Caki2 (cell line): ENCODE measurements around the gene PIWIL1. TPM values are rescaled to one million over a fixed set of nuclear protein-coding genes. Genes with fewer than 3 reads are reported as not detected.

Source experiments
- DNase-seq: peaks from one replicate; pipeline ENCODE4 v3.0.0-alpha.2; 2015; ENCODE audit warnings: low read depth
- in situ Hi-C: cut with HindIII; loops from 2 replicates; pipeline ENCODE4 v1.10.0; 2016; ENCODE audit warnings: low sequenced_read_pairs, low pct_unique_long_range_greater_than_20kb, mixed read lengths
- total RNA-seq: library from RNA; depleted of rRNA; stranded (reverse); fragments of >200 nt; shearing (Covaris generic); gene quantifications from 2 replicates; pipeline ENCODE4 v1.2.3, GENCODE V29; 2014; ENCODE audit warnings: low replicate concordance

Gene PIWIL1
- total RNA-seq, 1 experiment from 2014 or later: not detected

GRCh38 chr12:130334937-130335336 lies 2.8 kb upstream of the PIWIL1 start:
- in situ Hi-C loops: no loop called here

GRCh38 chr12:130335517-130336392 lies 1.9 kb upstream of the PIWIL1 start:
- peak; percentile 33 for DNase-seq
- in situ Hi-C loops: no loop called here

More at GRCh38 chr12:130334937-130335336, 2.8 kb upstream of the PIWIL1 start:
- no peak for DNase-seq

- in situ Hi-C loops: no loop called here
- no peak for DNase-seq
Measured at GRCh38 chr12:130336723-130337487, 782 bp upstream of the PIWIL1 start.

GRCh38 chr12:130338794-130339601 lies 1.3 kb downstream of the PIWIL1 start:
- no peak for DNase-seq
- in situ Hi-C loops: no loop called here

- in situ Hi-C loops: no loop called here
- DNase-seq: peak; percentile 39
Measured at GRCh38 chr12:130339951-130340350, 2.3 kb downstream of the PIWIL1 start.

GRCh38 chr12:130342442-130342841 lies 4.8 kb downstream of the PIWIL1 start:
- in situ Hi-C loops: no loop called here
- DNase-seq: no peak

- no peak for DNase-seq
- in situ Hi-C loops: no loop called here
Measured at GRCh38 chr12:130342842-130343241, 5.2 kb downstream of the PIWIL1 start.

GRCh38 chr12:130344529-130344928 lies 6.8 kb downstream of the PIWIL1 start:
- no peak for DNase-seq
- in situ Hi-C loops: no loop called here

GRCh38 chr12:130345292-130345691 lies 7.6 kb downstream of the PIWIL1 start:
- in situ Hi-C loops: no loop called here
- DNase-seq: no peak

- DNase-seq: no peak
- in situ Hi-C loops: no loop called here
Measured at GRCh38 chr12:130347588-130347987, 9.9 kb downstream of the PIWIL1 start.

- in situ Hi-C loops: no loop called here
- no peak for DNase-seq
Measured at GRCh38 chr12:130350715-130351114, 13.0 kb downstream of the PIWIL1 start.

- in situ Hi-C loops: no loop called here
- no peak for DNase-seq
Measured at GRCh38 chr12:130351326-130351725, 13.6 kb downstream of the PIWIL1 start.

- in situ Hi-C loops: no loop called here
- DNase-seq: no peak
Measured at GRCh38 chr12:130353081-130353480, 15.4 kb downstream of the PIWIL1 start.

GRCh38 chr12:130354407-130354806 lies 16.7 kb downstream of the PIWIL1 start:
- DNase-seq: no peak
- in situ Hi-C loops: no loop called here

- no peak for DNase-seq
- in situ Hi-C loops: no loop called here
Measured at GRCh38 chr12:130356222-130356621, 18.5 kb downstream of the PIWIL1 start.

GRCh38 chr12:130357241-130357640 lies 19.6 kb downstream of the PIWIL1 start:
- DNase-seq: no peak
- in situ Hi-C loops: no loop called here

- no peak for DNase-seq
- in situ Hi-C loops: no loop called here
Measured at GRCh38 chr12:130357729-130358330, 20.1 kb downstream of the PIWIL1 start.

GRCh38 chr12:130362060-130362459 lies 24.4 kb downstream of the PIWIL1 start:
- in situ Hi-C loops: no loop called here
- DNase-seq: no peak
